Activated T-helper 2 cell treated with anti-CD3 and anti-CD28 coated beads, Interferon-gamma antibody, Interleukin-2, Interleukin-4, amounts not matched to agents 10 μg/mL and 5 μg/mL and 100 μg/mL, durations not matched to agents 14 hours and 24 hours and 36 hours (primary cell): Measurements from ENCODE around the gene CPSF3. TPM values are rescaled to one million over a fixed set of nuclear protein-coding genes. Genes with fewer than 3 reads are reported as not detected.

Experiments
- DNase-seq: peaks from one replicate; pipeline ENCODE4 v3.0.0; 2021; ENCODE audit warnings: low spot score
- H3K27ac Mint-ChIP-seq: one replicate; pipeline ENCODE4 v1.8.0; 2021; ENCODE audit warnings: mixed read lengths
- H3K27me3 Mint-ChIP-seq: one replicate; pipeline ENCODE4 v1.8.0; 2021; ENCODE audit warnings: low read depth, mixed read lengths
- H3K36me3 Mint-ChIP-seq: one replicate; pipeline ENCODE4 v1.8.0; 2021; ENCODE audit warnings: low read depth, mixed read lengths
- H3K4me1 Mint-ChIP-seq: one replicate; pipeline ENCODE4 v1.8.0; 2021; ENCODE audit warnings: low read depth, mixed read lengths
- H3K4me3 Mint-ChIP-seq: one replicate; pipeline ENCODE4 v1.8.0; 2021; ENCODE audit warnings: low read depth, mild to moderate bottlenecking, moderate library complexity, mixed read lengths
- H3K9me3 Mint-ChIP-seq: one replicate; pipeline ENCODE4 v1.8.0; 2021; ENCODE audit warnings: mixed read lengths
- intact Hi-C: fragments of 100-400 bp; cut with micrococcal nuclease; formaldehyde crosslinking; loops from one replicate; pipeline ENCODE4 v1.15.1; 2023
- total RNA-seq: library from RNA; stranded (reverse); gene quantifications from 2 replicates; pipeline ENCODE4 v1.2.3, GENCODE V29; 2022

The CPSF3 gene
- total RNA-seq, 1 donor from 2014 or later, result 69.5 TPM

DNA sequence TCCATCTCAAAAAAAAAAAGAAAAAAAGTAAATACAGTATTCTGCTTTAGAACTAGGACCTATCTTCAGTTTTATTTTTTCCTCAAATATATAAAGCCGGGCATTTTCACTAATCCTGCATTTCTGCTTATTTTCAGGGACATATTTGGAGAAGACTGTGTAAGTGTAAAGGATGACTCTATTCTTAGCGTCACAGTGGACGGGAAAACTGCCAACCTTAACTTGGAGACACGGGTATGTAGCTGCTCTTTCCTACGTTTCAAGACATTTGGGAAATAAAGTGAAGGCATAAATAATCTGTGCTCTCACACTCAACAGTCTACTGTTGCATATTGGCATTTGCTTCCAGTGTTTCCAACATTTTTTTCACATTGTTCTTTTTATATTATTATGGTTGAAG, 47.8 kb downstream of the CPSF3 start:
- peaks cover 13% of the 10 kb centered on the region for H3K4me1 Mint-ChIP-seq
- no peak overlapping the region for H3K4me3 Mint-ChIP-seq
- intact Hi-C loops, result loop anchor here (5.0 kb wide), 2 partner anchors 156 to 651 kb away; partner anchors contain the start of gene RRM2
- H3K27me3 Mint-ChIP-seq, result no peaks in the 10 kb centered on the region
- peaks cover 45% of the 10 kb centered on the region for H3K36me3 Mint-ChIP-seq
- DNase-seq, result no peak
- H3K9me3 Mint-ChIP-seq, result peaks cover 2% of the 10 kb centered on the region
- H3K27ac Mint-ChIP-seq, result no peak overlapping the region

DNA sequence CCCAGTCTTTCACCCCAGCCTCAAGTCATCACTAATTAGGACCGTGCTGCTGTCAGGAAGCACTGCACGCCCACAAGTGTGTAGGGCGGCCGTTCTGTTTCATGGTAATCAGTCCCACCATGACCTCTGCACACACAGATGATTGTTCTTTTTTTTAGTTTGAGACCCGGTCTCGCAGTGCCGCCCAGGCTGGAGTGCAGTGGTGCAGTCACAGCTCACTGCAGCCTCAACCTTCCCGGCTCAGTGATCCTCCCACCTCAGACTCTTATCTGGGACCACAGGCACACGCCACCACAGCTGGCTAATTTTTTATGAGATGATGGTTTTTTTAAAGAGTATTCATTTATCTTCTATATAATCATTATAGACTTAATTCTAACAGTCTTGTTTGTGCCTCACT, 49.1 kb downstream of the CPSF3 start:
- H3K27ac Mint-ChIP-seq, result peak overlapping the region; percentile 18
- intact Hi-C loops, result loop anchor here (5.0 kb wide), 2 partner anchors 155 to 650 kb away; partner anchors contain the start of gene RRM2
- no peaks in the 10 kb centered on the region for H3K27me3 Mint-ChIP-seq
- peak overlapping the region; percentile 20 for H3K4me3 Mint-ChIP-seq
- no peak for DNase-seq
- peaks cover 6% of the 10 kb centered on the region for H3K9me3 Mint-ChIP-seq
- H3K4me1 Mint-ChIP-seq, result peaks cover 22% of the 10 kb centered on the region
- peaks cover 50% of the 10 kb centered on the region for H3K36me3 Mint-ChIP-seq

DNA sequence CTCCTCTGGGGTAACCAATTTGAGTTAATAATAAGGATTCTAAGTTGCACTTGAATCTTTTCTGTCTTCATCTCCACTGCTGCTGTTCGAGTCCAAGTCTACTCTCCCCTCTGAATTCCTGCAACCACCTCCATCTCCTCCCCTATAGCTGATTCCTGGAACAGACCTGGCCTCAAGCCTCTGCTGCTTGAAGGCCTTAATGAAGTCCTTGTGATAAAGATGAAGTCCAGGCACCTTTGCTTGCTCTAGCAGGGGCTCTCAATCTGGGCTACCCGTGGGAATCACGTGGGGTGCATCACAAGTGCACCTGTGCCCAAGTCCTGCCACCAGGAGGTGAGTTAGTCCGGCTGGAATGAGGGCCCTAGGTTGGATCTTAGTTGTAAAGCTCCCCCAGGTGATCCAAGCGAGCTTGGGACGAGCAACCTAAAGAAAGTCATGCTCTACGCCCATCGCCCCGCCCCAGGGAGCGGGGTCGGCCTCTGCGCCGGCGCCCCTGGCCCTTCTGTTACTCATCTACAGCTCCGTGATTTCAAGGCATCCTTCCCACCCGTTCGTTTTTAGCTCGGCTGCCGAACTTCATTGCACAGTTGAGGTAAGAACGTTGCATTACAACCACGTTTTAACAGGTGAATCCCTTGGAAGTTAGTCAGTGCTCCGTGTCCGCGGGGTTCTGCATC, 50.0 kb downstream of the CPSF3 start:
- intact Hi-C loops, result loop anchor here (5.0 kb wide), 2 partner anchors 154 to 649 kb away; partner anchors contain the start of gene RRM2
- Mint-ChIP-seq H3K9me3 (peaks cover 6% of the 10 kb centered on the region), H3K4me1 (peaks cover 27% of the 10 kb centered on the region), H3K4me3 (peak overlapping the region; percentile 74), H3K27me3 (no peaks in the 10 kb centered on the region), H3K27ac (peak overlapping the region; percentile 69), H3K36me3 (peaks cover 58% of the 10 kb centered on the region)
- DNase-seq, result no peak

DNA sequence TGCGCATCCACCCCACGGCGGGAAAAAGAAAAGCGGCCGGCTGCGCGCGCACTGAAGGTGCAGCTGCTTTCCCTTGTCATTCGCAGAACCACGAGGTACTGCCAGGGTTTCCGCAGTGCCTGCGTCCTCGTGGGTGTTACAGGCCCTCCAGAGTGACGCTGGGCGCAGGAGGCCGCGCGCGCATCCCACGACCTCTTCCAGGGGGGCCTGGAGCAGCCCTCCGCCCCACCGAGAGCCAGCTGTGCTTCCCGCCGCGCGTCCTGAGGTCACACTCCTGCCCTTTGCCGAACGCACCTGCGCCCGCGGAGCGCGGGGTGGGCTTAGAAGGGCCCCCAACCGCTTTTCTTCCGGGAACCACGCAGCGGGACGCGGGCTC, 50.5 kb downstream of the CPSF3 start:
- peaks cover 30% of the 10 kb centered on the region for H3K4me1 Mint-ChIP-seq
- H3K9me3 Mint-ChIP-seq, result peaks cover 6% of the 10 kb centered on the region
- no peaks in the 10 kb centered on the region for H3K27me3 Mint-ChIP-seq
- peaks cover 64% of the 10 kb centered on the region for H3K36me3 Mint-ChIP-seq
- H3K27ac Mint-ChIP-seq, result peak overlapping the region; percentile 69
- DNase-seq, result peak; percentile 48
- peak overlapping the region; percentile 74 for H3K4me3 Mint-ChIP-seq
- intact Hi-C loops, result loop anchor here (5.0 kb wide), 2 partner anchors 153 to 648 kb away; partner anchors contain the start of gene RRM2

DNA sequence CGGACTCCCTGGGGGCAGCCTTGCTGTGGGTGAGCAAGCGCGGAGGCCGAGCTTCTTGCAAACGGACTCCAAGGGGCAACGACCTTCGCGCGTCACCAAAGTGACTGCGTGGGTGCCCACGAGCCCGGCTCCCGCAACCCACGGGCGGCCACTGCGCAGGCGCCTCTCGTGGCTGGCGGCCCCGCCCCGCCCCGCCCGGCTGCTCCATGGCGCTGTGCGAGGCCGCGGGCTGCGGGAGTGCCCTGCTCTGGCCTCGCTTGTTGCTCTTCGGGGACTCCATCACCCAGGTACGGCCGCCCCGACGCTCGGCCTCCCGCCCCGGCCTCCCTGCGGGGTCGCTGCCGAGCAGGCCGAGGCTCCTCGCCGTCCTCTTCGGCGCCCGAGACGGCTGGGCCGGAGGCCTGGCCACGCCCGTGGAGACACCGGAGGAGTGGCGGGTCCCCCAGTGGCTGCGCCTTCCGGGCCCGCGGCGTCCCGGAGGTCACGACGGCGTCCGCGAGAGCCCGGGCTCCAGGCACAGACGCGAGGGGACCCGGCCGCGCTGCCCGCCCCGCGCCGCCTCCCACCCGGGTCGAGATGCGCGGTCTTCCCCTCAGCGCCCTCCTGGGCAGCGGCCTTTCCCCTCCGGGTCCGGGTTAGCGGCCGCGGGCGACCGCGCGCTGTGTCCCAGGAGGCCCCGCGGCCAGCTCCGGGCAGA, 51.1 kb downstream of the CPSF3 start, which contains the start of gene IAH1:
Gene IAH1, plus strand, starts transcription at position 191 of the 697 bp plus-strand sequence. Its CDS starts 16 bp downstream, at position 207.
- H3K36me3 Mint-ChIP-seq, result peaks cover 67% of the 10 kb centered on the region
- no peaks in the 10 kb centered on the region for H3K27me3 Mint-ChIP-seq
- peak; percentile 61 for DNase-seq
- peak within 1 kb of the TSS; percentile 69 for H3K27ac Mint-ChIP-seq
- intact Hi-C loops, result loop anchor here (5.0 kb wide), 3 partner anchors 78 to 648 kb away; partner anchors contain the start of gene RRM2
- H3K4me1 Mint-ChIP-seq, result peaks cover 30% of the 10 kb centered on the region
- H3K4me3 Mint-ChIP-seq, result peak within 1 kb of the TSS; percentile 74
- H3K9me3 Mint-ChIP-seq, result peaks cover 6% of the 10 kb centered on the region

DNA sequence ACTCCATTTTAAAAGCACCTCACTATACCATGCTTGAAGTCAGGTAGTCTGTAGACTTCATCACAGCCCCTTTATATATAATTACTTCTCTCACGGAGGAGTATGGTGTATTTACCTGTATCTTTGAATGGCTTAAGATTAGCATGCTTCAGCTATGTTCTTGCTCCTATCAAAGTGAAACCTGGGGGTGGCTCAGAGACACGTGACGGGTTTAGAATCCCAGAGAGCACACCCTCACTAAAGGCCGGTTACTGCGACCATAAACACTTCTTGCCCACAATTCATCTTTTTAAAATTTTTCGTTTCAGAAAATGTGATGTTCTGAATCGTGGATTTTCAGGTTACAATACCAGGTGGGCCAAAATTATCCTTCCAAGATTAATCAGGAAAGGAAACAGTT, 54.5 kb downstream of the CPSF3 start:
- H3K9me3 Mint-ChIP-seq, result peaks cover 6% of the 10 kb centered on the region
- H3K36me3 Mint-ChIP-seq, result peaks cover 74% of the 10 kb centered on the region
- H3K4me1 Mint-ChIP-seq, result peaks cover 38% of the 10 kb centered on the region
- intact Hi-C loops, result loop anchor here (5.0 kb wide), 1 partner anchor 74 kb away; no protein-coding TSS in a partner anchor
- H3K27me3 Mint-ChIP-seq, result no peaks in the 10 kb centered on the region
- H3K4me3 Mint-ChIP-seq, result no peak overlapping the region
- no peak overlapping the region for H3K27ac Mint-ChIP-seq
- no peak for DNase-seq

DNA sequence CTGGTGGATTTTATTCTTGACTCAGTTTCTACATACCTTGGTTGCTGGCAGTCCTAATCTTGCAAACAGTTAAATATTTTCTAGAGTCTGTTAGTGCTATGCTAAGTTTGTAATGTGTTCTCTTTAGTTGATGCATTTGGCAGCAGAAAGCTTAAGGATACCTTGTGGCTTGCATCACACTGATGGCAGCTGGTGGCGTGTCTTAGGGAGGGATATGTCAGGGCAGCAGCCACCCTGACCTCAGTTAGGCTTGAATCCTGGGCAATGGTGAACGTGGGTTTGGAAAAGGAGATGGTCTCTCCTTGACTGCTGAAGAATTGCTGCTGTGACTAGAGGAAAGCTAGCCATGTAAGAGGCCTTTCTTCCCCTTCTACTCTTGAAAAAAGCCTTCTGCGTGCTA, 55.1 kb downstream of the CPSF3 start:
- DNase-seq, result no peak
- Mint-ChIP-seq H3K9me3 (peaks cover 6% of the 10 kb centered on the region), H3K4me3 (no peak overlapping the region), H3K27me3 (no peaks in the 10 kb centered on the region), H3K4me1 (peaks cover 33% of the 10 kb centered on the region), H3K27ac (no peak overlapping the region), H3K36me3 (peaks cover 72% of the 10 kb centered on the region)
- intact Hi-C loops, result loop anchor here (5.0 kb wide), 1 partner anchor 74 kb away; no protein-coding TSS in a partner anchor

DNA sequence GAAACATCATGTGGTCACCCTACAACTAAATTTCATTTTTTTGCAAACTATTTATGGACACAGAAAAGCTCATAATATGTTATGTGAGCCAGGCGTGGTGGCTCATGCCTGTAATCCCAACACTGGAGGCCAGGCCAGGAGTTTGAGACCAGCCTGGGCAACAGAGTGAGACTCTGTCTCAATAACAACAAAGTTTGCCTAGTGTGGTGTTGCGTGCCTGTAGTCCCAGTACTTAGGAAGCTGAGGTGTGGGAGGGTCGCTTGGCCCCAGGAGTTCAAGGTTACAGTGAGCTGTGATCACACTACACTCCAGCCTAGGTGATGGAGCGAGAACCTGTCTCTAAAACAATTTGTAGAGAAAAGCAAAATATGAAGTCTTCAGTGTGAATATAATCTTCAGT, 56.7 kb downstream of the CPSF3 start:
- no peak for DNase-seq
- H3K36me3 Mint-ChIP-seq, result peaks cover 88% of the 10 kb centered on the region
- peaks cover 6% of the 10 kb centered on the region for H3K9me3 Mint-ChIP-seq
- intact Hi-C loops, result no loop called here
- no peak overlapping the region for H3K27ac Mint-ChIP-seq
- H3K4me3 Mint-ChIP-seq, result no peak overlapping the region
- H3K4me1 Mint-ChIP-seq, result peaks cover 31% of the 10 kb centered on the region
- H3K27me3 Mint-ChIP-seq, result no peaks in the 10 kb centered on the region

DNA sequence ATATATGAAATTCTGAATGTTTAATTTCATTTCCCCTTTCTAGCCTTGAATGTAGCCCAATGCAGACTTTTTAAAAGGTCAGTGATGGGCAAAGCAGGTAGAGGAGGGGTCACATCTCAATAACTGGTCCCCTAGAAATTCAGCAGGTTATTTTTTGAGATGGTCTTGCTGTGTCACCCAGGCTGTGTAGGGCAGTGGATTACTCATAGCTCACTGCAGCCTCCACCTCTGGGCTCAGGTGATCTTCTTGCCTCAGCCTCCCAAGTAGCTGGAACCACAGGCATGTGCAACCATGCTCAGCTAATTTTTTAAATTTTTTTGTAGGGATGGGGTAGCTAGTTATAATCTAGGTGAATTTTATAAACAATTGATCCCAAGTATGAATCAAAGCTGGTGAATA, 59.7 kb downstream of the CPSF3 start:
- no peak for DNase-seq
- H3K36me3 Mint-ChIP-seq, result peaks cover 84% of the 10 kb centered on the region
- intact Hi-C loops, result no loop called here
- H3K4me3 Mint-ChIP-seq, result no peak overlapping the region
- H3K27ac Mint-ChIP-seq, result no peak overlapping the region
- H3K9me3 Mint-ChIP-seq, result no peaks in the 10 kb centered on the region
- H3K4me1 Mint-ChIP-seq, result peaks cover 12% of the 10 kb centered on the region
- no peaks in the 10 kb centered on the region for H3K27me3 Mint-ChIP-seq

DNA sequence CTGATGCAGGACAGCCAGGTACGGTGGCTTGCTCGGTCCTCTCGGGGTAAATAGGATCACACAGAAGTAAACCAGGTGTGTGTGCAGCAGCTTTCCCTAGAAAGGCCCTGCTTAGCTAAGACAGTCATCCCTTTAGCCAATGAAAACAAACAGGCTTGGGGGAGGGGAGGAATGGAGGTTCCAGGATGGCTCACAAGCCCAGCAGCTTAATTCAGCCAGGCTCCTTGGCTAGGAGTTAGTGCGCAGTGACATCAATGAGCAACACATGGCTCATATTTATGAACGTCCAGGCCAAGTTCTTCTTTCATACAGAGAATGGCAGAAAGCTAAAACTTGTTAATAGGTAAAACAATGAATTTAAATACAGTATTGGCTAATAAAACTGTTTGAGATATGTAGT, 61.1 kb downstream of the CPSF3 start:
- Mint-ChIP-seq H3K36me3 (peaks cover 84% of the 10 kb centered on the region), H3K27me3 (no peaks in the 10 kb centered on the region), H3K4me3 (no peak overlapping the region), H3K4me1 (peaks cover 14% of the 10 kb centered on the region), H3K27ac (no peak overlapping the region), H3K9me3 (no peaks in the 10 kb centered on the region)
- DNase-seq, result no peak
- intact Hi-C loops, result no loop called here

DNA sequence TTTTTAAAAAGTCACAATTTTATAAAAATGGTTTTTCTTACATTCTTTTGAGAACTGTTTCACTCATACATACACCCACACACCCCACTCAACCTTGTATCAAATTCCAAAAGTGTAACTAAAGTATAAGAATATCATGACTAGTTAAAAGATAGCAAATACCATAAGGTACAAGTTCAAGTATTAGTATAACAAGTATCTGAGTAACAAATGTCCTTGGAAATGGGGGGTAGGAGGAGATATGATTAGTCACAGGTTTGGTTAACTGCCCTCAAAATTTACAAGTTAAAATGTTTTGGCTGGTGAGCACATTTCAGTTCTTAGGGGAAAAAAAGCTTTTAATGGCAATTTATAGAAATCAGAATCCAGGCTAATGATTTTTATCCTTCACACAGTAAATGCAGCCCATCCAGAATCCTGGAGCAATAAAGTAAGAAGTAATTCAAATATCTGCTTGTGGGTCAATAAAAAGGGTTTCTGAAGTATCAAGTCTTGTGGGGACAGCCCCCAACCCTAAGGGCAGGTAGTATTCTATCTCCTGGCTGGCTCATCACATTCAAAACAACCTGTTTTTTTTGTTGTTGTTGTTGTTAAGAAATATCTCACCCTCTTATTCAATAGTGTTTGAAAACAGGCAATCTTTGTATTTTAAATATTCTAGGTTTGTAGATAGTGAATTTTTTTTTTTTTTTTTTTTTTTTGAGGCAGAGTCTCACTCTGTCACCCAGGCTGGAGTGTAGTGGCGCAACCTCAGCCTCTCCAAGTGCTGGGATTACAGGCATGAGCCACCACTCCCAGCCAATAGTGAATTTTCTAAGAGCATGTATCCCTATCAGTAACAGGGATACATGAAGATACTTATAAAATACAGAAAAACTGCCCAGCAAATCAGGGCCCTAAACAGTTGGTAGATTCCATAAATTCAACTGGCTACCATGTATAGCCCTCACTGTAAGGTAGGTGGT, 65.4 kb downstream of the CPSF3 start:
- H3K9me3 Mint-ChIP-seq, result no peaks in the 10 kb centered on the region
- intact Hi-C loops, result no loop called here
- peak overlapping the region; percentile 20 for H3K27ac Mint-ChIP-seq
- H3K27me3 Mint-ChIP-seq, result no peaks in the 10 kb centered on the region
- DNase-seq, result no peak
- peaks cover 88% of the 10 kb centered on the region for H3K36me3 Mint-ChIP-seq
- H3K4me1 Mint-ChIP-seq, result peaks cover 13% of the 10 kb centered on the region
- no peak overlapping the region for H3K4me3 Mint-ChIP-seq

DNA sequence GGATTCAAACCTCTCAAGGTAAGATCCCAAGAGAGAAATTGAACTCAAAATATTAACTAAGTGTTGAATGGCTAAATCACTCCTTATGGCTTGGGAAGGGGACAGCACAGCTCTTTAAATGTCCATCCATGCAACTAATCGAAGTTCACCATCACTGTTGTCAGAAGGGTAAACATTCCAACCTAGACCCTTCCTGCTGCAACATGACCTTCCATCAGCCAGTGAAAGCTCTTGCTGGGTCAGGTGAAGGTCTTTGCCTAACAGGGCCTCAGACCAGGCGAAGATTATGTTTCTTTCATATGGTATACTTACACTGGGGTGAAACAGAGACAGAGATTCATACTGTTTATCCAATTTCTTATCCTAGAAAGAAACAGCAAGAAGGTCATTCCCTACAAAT, 67.3 kb downstream of the CPSF3 start:
- Mint-ChIP-seq H3K9me3 (no peaks in the 10 kb centered on the region), H3K36me3 (peaks cover 83% of the 10 kb centered on the region), H3K4me3 (no peak overlapping the region), H3K4me1 (peaks cover 13% of the 10 kb centered on the region), H3K27ac (no peak overlapping the region), H3K27me3 (no peaks in the 10 kb centered on the region)
- intact Hi-C loops, result no loop called here
- DNase-seq, result no peak
